ENCODE results near the gene CFAP68.

DNA sequence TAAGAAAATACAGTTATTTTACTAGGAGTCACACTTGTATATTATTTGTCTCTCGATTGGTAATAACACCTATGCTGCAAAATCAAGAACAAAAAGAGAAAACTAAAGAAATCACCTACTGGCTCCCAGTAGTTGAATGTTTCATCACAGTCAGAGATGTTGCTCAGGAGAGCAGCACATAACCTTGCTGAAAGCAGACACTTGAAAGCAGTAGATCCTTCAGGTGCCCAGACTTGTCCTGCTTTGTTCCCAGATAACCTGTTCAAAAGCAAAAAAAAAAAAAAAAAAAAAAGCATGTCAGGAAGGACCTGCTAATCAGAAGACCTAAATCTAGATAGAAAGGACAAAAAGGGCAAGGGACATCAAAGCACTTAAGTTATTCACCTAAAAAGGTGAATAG is 9.2 kb upstream of the CFAP68 start:
- no peak for TF ChIP-seq POLR2AphosphoS5 (IDR thresholded peaks at IDR 0.05)
- no peak for TF ChIP-seq POLR2A (IDR thresholded peaks at IDR 0.05)
- TF ChIP-seq, protein P1, sequence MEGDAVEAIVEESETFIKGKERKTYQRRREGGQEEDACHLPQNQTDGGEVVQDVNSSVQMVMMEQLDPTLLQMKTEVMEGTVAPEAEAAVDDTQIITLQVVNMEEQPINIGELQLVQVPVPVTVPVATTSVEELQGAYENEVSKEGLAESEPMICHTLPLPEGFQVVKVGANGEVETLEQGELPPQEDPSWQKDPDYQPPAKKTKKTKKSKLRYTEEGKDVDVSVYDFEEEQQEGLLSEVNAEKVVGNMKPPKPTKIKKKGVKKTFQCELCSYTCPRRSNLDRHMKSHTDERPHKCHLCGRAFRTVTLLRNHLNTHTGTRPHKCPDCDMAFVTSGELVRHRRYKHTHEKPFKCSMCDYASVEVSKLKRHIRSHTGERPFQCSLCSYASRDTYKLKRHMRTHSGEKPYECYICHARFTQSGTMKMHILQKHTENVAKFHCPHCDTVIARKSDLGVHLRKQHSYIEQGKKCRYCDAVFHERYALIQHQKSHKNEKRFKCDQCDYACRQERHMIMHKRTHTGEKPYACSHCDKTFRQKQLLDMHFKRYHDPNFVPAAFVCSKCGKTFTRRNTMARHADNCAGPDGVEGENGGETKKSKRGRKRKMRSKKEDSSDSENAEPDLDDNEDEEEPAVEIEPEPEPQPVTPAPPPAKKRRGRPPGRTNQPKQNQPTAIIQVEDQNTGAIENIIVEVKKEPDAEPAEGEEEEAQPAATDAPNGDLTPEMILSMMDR (IDR thresholded peaks at IDR 0.05 in 8 of 11, conservative IDR thresholded peaks at IDR 0.05 in 3 of 11), result no peak

All from spleen (tissue), 7 donors.